BE2C (cell line): ENCODE data around the gene HEYL.

ENCODE experiments used
- DNase-seq: peaks from one replicate; pipeline ENCODE4 v3.0.0-alpha.2; 2020
- H3K27me3 ChIP-seq: fragments of 250-450 bp; sonication (Bioruptor Pico); 2 replicates; pipeline ENCODE4 v1.5.1; 2020; ENCODE audit warnings: mild to moderate bottlenecking
- H3K36me3 ChIP-seq: fragments of 250-450 bp; sonication (Bioruptor Pico); 2 replicates; pipeline ENCODE4 v1.5.1; 2020; ENCODE audit warnings: mild to moderate bottlenecking
- H3K4me1 ChIP-seq: fragments of 250-450 bp; sonication (Bioruptor Pico); 2 replicates; pipeline ENCODE4 v1.5.1; 2020
- H3K4me3 ChIP-seq: 2 replicates; pipeline ENCODE4 v1.5.1; 2011; ENCODE audit warnings: low read depth, low read length
- H3K9me3 ChIP-seq: fragments of 250-450 bp; sonication (Bioruptor Pico); 2 replicates; pipeline ENCODE4 v1.5.1; 2020
- CTCF ChIP-seq: IDR thresholded peaks from 2 replicates; pipeline ENCODE4 v1.5.1; 2012; ENCODE audit warnings: mild to moderate bottlenecking, low read depth, low read length

HEYL gene

GRCh38 chr1:39683591-39684312, 44.3 kb upstream of the HEYL start:
- Histone ChIP-seq H3K4me3 (no peak overlapping the region), H3K4me1 (no peaks in the 10 kb centered on the region), H3K9me3 (no peaks in the 10 kb centered on the region), H3K27me3 (no peaks in the 10 kb centered on the region), H3K36me3 (no peaks in the 10 kb centered on the region)
- no peak for TF ChIP-seq CTCF
- no peak for DNase-seq

DNA sequence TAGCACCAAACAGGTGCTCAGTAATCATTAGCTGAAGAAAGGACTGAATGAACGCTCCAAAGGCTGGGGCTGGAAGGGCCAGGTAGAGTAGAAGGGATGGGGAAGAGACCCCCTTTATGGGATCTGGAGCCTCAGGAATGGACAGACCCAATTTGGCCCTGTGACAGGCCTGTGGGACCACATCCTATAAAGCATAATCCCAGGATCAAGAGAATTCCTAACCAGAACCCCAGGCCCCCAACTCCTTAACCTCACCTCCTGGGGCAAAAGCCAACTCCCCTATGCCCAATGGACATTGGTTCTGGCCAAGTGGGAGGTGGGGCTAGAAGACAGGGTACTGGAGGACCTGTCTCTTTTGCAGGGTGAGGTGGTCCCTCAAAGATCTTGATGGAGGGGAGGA, 42.6 kb upstream of the HEYL start:
- DNase-seq = no peak
- Histone ChIP-seq H3K27me3 (no peaks in the 10 kb centered on the region), H3K4me3 (no peak overlapping the region), H3K9me3 (no peaks in the 10 kb centered on the region), H3K36me3 (no peaks in the 10 kb centered on the region), H3K4me1 (no peaks in the 10 kb centered on the region)
- TF ChIP-seq CTCF = no peak

DNA sequence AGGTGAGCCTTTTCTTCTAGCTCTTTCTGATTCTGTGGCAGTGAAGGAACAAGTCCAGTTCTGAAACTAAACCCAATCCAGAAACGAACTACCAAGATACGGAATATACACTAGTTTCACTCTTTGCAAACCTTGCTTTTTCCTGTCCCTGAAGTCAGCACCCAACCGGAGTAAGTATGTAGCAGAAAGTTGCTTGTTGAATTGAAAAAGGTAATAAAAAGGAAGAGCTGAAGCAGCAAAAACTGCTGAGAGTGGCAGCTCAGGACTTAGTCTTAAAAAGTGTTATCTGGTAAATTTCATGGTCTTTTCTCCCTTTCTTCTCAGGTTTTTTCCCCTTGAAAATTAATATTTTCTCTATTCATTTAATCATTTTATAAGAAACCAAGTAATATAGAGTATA, 41.9 kb upstream of the HEYL start:
- Histone ChIP-seq H3K4me1 (no peaks in the 10 kb centered on the region), H3K4me3 (no peak overlapping the region), H3K9me3 (no peaks in the 10 kb centered on the region), H3K27me3 (no peaks in the 10 kb centered on the region), H3K36me3 (no peaks in the 10 kb centered on the region)
- no peak for TF ChIP-seq CTCF
- DNase-seq = no peak

DNA sequence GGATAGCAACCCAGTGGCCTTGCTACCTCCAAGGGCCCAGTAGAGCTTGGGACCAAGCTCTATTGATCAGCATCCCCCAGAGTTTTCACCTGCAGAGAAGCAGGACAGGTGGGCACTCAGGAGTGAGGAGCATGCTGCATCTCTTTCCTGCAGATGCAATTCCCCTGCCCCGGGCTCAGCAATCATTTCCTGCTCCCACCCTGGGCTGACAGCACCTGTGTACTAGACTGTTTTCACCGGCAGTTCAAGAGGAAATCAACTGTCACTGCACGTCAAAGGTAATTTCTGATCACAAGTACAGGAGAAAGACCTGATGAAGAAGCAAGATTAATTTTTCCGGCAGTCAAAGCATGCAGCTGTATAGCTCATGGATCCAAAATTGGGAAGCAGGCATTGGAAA, 41.3 kb upstream of the HEYL start:
- H3K9me3 ChIP-seq = no peaks in the 10 kb centered on the region
- DNase-seq = no peak
- no peaks in the 10 kb centered on the region for H3K27me3 ChIP-seq
- no peak for TF ChIP-seq CTCF
- H3K4me3 ChIP-seq = no peak overlapping the region
- no peaks in the 10 kb centered on the region for H3K36me3 ChIP-seq
- H3K4me1 ChIP-seq = no peaks in the 10 kb centered on the region

DNA sequence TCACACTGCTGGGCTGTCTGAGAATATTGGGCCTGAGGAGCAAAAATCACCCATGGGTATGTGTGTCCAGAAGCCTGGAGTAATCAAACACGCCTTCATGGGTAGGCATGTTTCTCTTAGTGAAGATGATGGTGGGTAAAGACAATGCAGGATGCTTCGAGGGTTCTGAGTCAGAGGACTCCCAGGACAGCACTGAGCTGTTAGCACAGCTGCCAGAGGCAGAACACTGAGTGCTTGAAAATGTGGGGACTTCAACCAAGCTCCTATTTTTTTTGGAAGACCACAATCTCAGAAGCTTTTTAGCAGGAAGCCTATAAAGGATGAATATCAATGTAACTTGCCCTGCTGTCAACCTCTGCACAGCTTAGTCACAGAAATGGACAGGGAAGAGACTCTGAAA, 40.4 kb upstream of the HEYL start:
- Histone ChIP-seq H3K27me3 (no peaks in the 10 kb centered on the region), H3K4me3 (no peak overlapping the region)

GRCh38 chr1:39678889-39679288, 39.4 kb upstream of the HEYL start:
- no peak for TF ChIP-seq CTCF
- H3K4me1 ChIP-seq = no peaks in the 10 kb centered on the region
- H3K4me3 ChIP-seq = no peak overlapping the region
- no peaks in the 10 kb centered on the region for H3K9me3 ChIP-seq
- H3K27me3 ChIP-seq = no peaks in the 10 kb centered on the region
- H3K36me3 ChIP-seq = no peaks in the 10 kb centered on the region
- no peak for DNase-seq

More for the DNA sequence above, 40.4 kb upstream of the HEYL start:
- Histone ChIP-seq H3K9me3 (no peaks in the 10 kb centered on the region), H3K4me1 (no peaks in the 10 kb centered on the region), H3K36me3 (no peaks in the 10 kb centered on the region)
- no peak for DNase-seq
- TF ChIP-seq CTCF = no peak
